ENCODE data around the gene CFAP73. TPM values are rescaled to one million over a fixed set of nuclear protein-coding genes. Genes with fewer than 3 reads are reported as not detected.

The CFAP73 gene
- total and polyA plus RNA-seq, 2 of the 8 experiments (the other 6 are each of a cell fraction or from before 2014, with no cell fraction given): 0.45 to 0.56 TPM

DNA sequence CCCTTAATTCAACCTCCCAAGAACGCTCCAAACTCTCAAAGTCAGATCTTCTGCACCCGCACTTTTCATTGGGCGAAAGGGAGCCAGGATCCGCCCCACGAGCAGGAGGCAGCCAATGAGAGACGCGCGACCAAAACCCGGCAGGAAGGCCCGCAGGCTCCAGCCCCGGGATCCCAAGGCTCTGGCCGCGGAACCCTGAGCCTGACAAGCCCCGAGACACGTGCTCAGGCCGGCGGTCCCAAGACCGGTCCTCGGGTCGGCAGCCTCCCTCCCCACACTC lies 35.3 kb downstream of the CFAP73 start (continued):
- TF ChIP-seq EGR1 (IDR thresholded peaks at IDR 0.05; ENCODE audit: borderline replicate concordance, low read depth, low read length) (no peak), ZNF274 (IDR thresholded peaks at IDR 0.05; ENCODE audit: borderline replicate concordance, extremely low read depth, low read length) (no peak), RFX5 (IDR thresholded peaks at IDR 0.05; ENCODE audit: borderline replicate concordance, low read depth, low read length) (no peak), SP2 (IDR thresholded peaks at IDR 0.05; ENCODE audit: low read length) (peak; percentile 57), SIRT6 (IDR thresholded peaks at IDR 0.05; ENCODE audit: low read length) (no peak), KDM1A (IDR thresholded peaks at IDR 0.05; ENCODE audit: borderline replicate concordance, low read length) (peak; percentile 48; the same call in 1 of the 2 replicates), POLR2A (IDR thresholded peaks at IDR 0.05; ENCODE audit: control extremely low read depth in 1 of 2, low read depth in 2 of 2, low read length in 2 of 2) (peak in 1 of 2 experiments; percentile 40; a peak in 1 of 3 replicates), CREB1 (IDR thresholded peaks at IDR 0.05) (no peak), HDAC6 (IDR thresholded peaks at IDR 0.05; ENCODE audit: low read depth, low read length) (no peak)
- TF ChIP-seq, protein P1, sequence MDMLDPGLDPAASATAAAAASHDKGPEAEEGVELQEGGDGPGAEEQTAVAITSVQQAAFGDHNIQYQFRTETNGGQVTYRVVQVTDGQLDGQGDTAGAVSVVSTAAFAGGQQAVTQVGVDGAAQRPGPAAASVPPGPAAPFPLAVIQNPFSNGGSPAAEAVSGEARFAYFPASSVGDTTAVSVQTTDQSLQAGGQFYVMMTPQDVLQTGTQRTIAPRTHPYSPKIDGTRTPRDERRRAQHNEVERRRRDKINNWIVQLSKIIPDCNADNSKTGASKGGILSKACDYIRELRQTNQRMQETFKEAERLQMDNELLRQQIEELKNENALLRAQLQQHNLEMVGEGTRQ (IDR thresholded peaks at IDR 0.05; ENCODE audit: low read length): no peak
- TF ChIP-seq, protein P2, sequence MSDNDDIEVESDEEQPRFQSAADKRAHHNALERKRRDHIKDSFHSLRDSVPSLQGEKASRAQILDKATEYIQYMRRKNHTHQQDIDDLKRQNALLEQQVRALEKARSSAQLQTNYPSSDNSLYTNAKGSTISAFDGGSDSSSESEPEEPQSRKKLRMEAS (IDR thresholded peaks at IDR 0.05): peak; percentile 86
- TF ChIP-seq, protein P3, sequence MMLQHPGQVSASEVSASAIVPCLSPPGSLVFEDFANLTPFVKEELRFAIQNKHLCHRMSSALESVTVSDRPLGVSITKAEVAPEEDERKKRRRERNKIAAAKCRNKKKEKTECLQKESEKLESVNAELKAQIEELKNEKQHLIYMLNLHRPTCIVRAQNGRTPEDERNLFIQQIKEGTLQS (IDR thresholded peaks at IDR 0.05; ENCODE audit: insufficient read depth, low read depth, low read length): no peak

Measured in H1 (cell line).